ENCODE measurements around the gene PAOX.
A peak's percentile ranks its signal among the peaks of the same experiment; 100 is the strongest.

Gene PAOX

DNA sequence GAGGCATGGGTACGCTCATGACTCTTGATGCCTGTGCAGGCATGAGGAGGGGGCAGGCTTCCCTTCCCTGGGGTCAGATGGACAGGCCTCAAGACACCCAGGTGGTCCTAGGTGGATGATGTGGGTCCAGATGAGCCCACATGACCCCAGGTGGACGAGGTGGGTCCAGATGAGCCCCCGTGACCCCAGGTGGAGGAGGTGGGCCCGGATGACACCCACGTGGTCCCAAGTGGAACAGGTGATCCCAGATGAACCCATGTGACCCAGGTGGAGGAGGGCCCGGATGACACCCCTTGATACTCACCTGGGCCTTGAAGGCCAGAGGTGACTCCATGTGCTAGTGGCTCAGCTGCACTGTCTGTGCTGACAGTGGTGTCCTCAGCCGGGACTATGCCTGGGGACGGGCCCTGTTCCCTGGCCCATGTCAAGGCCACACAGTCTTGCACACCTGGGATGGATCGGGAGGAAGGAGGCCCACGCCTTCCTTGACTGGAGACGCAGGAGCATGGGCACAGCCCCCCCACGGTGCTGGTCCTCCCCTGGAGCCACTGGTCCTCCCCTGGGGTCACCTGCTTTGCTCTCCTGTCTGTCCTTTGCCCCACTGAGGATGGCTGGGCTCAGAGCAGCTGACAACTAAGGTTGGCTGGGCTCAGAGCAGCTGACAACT is 28.6 kb upstream of the PAOX start:
- DNase-seq, result no peak

DNA sequence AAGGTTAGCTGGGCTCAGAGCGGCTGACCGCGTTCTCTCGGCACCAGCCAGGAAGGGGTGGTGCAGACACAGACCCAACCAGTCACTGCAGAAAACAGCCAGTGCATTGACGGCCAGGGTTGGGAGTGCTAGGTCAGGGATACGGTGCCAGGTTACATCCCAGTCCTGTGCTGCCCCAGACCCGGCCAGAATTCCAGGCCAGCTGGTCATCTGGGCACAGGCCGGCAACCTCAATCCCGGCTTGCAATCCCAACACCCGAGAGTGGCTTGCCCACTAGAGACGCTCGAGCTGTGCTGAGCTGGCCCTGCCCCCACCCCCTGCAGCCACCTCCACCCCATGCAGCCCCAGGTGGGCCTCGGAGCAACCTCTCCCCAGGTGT is 28.1 kb upstream of the PAOX start:
- DNase-seq, result no peak

DNA sequence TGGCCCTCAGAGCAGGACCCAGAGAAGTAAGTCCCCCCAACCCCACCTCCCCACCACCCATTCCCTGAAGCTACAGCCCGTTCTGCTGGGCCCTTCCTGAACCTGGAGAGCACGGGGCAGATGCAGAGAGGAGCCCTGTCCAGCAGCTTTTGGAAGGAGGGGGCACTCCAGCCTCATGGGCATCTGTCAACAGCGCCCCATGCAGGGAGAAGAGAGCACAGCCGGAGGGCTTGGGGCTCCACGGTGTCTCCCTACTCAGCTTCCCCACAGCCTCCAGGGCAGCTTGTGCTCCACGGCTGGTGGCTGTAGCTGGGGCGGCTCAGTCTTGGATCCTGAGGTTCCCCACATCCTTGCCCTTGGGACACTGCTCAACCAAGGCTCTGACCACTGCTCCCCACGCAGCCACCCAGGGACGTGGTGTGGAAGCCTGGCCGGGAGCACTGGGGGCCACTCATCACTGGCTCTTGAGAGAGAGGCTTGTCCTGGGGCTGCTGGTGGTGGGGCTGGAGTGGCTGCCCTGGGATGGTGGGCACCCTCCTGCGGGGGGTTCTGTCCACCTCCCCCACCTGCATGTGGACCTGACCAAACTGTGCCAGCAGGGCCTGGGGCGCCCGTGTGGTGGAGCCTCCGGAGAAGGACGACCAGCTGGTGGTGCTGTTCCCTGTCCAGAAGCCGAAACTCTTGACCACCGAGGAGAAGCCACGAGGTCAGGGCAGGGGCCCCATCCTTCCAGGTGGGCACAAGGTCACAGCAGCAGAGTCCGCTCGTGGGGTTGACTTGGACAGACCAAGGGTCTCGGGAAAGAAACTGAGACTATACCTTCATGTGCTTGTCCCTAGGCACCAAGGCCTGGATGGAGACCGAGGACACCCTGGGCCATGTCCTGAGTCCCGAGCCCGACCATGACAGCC is 27.4 kb upstream of the PAOX start:
- no peak for DNase-seq

DNA sequence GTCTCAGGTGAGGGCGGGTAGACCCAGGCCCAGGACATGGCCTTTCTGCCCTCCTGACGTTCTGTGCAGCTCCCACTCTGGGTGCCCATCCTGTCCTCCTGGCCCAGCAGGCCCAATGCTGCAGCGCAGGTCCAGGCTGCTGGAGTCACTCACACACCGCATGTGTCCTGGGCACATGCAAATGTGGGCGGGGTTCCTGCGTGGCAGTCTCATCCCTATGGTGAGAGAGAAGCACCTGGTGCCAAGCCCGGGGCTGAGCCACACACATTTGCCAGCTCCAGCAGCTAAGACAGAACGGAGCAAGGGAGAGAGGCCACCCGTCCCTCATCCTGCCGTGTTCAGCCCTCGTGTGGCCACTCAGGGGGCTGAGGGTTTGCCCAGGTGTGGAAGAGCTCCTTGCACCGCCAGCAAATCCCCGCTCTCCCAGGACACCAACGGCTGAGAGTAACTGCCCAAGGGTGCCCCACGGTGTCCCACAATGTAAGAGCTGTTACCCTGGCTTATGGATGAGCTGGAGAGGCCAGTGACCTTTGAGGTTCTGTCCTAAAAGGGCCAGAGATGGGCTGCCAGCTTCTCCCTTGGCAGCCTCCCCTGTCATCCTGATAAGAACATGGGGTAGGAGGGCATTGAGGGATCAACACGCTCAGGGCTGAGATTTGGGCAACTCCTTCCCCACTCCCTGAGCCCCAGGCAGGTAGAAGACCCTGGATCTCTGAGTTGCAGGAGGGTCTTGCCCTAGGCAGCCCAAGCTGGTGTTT is 25.7 kb upstream of the PAOX start:
- no peak for DNase-seq

DNA sequence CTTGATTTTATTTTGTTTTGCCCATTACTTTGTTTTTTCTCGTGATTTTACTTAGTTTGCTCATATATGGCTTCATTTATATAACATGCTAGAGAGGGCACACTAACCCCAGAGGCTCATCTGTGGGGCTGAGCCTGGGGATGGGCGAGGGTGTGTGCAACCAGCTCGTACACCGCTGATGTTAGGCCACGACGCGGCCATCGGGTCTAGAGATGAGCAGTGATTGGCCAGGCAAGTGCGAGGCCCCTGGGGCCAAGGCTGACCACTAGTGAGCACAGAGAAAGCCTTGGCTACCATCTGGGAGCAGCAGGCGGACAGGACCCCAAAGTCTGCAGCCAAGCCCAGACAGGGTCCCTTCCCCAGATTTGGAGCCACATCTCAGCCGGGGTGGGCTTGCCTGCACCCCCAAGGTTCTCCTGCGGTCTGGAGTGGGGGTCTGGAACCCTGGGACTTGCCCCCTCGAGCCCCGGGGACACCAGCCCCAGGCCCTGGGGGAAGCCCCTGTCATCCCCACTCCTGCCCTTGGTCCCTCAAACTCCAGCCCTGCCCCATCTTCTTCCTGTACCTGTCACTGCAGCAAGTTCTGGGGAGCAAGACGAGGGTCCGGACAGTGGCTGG is 25.0 kb upstream of the PAOX start:
- no peak for DNase-seq

DNA sequence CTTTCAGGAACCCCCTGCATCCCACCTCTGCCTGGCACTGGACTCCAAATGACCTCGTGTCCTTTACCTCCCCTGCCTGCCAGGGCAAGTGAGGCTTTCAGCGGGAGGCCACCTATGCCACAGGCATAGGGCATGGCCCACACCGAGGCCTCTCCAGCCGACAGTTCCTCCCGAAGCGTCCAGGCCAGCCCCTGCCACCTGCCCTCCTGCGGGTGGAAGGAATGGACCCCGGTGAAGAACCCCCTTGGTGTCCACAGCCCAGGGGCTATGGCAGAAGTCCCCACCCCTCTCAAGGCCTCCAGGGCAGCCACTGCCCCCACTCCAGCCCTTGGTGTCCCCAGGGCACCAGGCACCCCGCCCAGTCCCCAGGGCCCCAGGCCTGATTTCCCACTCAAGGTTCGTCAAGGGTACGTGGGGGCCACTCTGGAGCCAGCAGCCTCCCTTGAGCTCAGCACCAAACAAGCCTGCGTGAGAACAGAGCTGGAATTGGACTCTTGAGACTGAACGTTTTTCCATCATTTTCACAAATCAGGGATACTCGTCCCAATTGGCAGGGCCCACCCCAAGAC is 24.3 kb upstream of the PAOX start:
- no peak for DNase-seq

DNA sequence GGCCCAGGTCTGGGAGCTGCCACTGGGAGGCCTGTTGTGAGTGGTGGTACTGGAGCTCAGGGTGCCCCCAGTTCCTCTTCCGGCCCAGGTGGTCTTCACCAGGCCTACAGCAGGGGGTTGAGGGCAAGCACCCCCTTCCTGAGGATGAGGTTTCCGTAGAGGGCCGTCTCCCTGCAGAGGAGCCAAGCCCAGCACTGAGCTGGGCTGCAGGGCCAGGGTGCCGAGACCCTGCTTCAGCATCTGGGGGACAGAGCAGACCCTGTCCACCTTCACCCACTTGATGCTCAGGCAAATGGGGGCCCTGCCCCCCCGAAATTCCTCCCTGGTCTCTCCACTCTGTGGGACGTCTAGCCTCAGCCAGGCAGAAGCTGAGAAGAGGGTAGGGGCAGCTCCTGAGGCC is 23.8 kb upstream of the PAOX start:
- DNase-seq, result no peak

DNA sequence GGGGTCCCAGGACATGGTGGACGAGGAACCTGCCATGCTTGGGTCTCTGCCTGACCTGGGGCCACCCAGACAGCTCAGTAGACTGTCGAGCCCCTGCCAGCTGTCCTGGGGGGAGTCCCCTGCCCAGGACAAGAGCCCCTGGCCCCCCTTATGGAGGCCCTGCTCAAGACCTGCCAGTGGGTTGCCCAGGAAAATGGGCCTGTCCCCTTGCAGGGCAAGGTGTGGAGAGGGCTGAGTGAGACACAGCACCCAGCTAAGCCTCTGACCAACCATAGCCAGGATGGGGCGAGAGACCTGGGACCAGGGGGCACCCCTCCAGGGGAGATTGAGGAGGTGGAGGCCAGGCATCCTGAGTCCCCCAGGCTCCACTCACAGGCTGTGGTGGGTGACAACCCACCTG is 23.1 kb upstream of the PAOX start:
- no peak for DNase-seq

DNA sequence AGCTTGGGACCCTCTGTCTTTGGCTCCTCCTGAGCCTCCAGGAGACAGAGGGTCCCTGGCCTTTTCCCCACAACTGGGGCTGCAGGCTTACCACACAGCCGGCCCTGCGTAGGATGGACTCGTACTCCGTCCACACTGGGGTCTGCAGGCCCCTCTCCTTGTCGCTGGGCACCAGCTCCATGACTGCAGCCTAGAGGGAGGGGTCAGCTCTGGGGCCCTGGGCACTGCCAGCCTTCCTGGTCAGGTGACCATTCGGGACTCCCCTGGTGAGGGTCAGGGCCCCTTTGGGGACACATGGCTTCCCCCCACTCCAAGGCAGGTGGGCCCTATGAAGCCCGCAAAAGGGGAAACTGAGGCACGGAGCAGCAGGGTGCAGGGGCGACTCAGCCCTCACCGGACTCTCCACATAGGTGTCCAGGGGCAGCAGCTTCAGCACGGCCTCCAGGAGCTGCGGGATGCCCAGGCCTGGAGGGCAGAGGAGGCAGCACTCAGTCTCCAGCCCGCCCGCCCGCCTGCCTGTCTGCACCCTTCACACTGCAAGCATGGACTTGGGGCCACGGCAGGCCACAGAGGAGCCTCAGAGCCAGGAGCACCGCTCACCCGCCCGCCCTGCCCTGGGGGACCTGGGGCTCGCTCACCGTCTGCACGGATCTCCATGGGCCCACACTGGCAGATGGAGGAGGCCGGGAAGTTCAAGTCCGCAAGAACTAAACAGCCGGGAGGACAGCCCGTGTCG is 22.3 kb upstream of the PAOX start:
- no peak for DNase-seq

DNA sequence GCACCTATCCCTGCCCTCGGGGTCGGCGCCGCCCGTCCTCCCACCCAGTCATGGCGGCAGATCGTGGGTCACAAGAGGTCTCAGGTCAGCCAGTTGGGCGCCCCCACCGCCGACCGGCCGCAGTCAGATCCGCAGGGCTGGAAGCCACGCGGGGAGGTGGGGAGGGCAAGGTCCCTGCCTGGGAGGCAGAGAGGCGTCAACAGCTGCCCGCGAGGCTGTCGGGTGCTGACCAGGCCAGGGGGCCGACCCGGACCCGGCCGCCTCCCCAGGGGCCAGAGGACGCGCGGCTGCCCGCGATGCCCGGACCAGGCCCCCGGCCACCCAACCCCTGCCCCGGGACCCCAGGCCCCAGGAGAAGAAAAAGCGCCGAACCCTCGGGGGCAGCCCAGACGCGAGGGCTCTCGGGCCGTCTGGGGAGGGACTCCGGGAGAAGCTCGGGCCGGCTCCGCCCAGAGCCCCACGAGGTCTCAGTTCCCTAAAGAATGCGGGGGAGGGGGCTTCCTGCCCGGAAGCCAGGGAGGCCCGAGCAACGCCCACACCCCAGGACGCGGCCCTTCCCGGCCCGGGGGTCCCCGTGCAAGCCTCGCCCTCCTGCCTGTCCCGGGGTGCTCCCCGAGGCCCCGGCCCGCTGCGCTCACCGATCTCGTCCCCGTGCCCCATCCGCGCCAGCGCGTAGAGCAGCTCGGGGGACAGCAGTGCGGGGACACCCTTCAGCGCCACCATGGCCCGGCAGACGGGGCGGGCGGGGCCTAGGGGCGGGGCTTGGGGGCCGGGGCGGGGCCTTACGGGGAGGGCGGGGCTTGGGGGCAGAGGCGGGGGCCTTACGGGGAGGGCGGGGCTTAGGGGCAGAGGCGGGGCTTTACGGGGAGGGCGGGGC is 21.5 kb upstream of the PAOX start, which contains the start of gene FUOM:
FUOM (minus strand) TSS at position 735 of the 877 bp plus-strand sequence; CDS start at position 723, 12 bp downstream.
- peak; percentile 61 for DNase-seq

DNA sequence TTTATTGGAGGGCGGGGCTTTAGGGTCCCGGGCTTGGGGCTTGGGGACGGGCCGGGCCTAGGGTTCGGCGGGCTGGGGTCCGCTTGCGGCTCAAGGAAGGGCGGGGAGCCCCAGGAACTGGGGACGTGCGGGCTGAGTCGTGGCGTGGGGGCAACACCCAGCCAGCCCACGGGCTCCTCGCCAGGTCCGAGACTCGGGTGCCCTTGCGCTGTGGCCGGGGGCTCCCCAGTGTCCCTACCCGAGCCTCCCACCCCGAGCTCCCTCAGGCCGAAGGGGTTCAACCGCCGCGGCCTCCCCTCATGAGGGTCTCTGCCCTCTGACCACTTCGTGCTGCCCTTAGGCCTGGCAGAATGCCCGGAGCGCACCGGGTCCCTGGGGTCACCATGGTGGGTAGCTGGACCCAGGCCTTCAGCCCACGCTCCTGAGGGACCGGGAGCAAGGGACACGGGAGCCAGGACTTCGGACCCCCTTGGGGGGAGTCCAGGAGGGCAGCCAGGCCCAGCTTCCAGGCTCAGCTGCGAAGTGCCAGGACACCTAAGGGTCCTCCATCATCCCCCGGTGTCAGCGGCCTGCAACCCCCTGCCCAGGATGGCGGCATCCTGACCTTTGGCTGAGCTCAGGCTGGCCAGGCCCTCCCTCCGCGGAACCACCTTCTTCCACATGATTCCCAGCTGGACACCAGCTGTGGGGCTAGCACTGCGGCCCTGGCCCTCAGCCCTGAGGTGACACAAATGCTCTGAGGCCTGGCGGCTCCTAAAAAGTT is 20.7 kb upstream of the PAOX start:
- DNase-seq, result no peak

DNA sequence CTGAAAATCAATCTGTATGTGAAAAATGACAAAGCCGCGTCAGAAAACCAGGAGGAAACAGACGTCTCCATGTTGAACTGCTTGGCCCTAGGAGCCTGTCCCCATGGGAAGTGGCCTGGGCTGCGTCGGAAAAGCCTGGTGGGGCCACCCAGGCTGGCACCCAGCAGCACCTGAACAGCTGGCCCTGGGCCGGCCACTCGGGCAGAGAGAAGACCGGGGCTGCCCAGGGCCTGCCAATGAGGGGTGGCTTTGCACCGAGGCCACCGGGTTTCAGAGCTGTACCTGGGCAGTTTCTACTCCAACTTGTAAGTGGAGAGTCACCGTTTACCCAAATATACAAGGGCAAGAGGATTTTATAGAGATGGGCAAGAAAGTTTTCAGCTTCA is 20.1 kb upstream of the PAOX start:
- DNase-seq, result no peak

DNA sequence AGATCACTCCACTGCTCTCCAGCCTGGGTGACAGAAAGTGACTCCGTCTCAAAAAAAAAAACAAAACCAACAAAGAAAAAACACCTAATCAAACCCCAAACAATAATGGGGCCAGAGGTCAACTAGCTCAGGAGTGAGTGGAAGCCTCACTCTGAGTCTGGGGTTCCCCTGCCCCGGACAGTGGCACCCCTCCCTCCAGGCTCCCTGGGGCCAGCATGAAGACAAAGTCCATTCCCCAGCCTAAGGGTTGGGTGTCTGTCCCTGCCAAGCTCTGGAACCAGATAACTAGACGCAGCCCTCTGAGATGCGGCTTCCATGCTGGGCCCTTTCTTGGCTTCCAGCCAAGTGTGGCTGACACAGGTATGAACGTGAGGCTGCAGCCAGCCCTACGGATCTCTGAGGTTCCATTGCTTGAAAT is 19.5 kb upstream of the PAOX start:
- DNase-seq, result no peak

DNA sequence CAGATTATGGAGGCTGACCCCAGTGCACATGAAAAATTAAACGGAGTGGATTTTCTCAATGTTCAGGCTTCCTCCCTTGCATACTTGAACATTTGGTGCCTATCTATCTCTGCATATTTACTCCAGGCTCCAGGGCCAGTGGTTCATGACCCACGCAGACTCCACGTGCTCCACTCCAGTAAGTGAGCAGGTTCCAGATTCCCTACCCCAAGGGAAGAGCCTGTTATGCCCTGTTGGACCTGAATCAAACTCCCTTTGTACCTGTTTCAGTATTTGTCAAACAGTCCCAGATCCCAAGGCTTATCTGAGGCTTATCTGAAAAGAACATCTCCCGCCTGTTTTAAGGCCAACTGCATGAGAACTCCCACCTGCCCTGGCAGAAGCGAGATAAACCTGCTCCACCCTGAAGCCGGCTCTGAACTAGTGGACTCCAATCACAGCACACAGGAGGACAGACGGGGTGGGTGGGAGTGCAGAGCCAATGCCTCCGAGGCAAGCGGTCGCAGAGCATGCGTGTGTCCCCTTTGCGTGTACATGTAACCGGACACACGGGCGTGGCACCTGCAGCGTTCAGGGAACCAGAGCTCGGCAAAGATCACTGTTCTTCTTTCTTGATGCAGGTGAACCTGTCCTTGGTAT is 19.0 kb upstream of the PAOX start:
- DNase-seq, result no peak

DNA sequence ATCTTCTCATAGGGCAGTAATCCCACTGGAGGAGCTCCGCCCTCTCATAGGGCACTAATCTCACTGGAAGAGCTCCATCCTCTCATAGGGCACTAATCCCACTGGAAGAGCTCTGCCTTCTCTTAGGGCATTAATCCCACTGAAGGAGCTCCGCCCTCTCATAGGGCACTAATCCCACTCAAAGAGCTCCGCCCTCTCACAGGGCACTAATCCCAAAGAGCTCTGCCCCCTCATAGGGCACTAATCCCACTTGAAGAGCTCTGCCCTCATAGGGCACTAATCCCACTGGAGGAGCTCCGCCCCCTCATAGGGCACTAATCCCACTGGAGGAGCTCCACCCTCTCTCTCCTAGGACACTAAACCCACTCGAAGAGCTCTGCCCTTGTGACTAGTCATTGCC is 17.8 kb upstream of the PAOX start:
- no peak for DNase-seq

DNA sequence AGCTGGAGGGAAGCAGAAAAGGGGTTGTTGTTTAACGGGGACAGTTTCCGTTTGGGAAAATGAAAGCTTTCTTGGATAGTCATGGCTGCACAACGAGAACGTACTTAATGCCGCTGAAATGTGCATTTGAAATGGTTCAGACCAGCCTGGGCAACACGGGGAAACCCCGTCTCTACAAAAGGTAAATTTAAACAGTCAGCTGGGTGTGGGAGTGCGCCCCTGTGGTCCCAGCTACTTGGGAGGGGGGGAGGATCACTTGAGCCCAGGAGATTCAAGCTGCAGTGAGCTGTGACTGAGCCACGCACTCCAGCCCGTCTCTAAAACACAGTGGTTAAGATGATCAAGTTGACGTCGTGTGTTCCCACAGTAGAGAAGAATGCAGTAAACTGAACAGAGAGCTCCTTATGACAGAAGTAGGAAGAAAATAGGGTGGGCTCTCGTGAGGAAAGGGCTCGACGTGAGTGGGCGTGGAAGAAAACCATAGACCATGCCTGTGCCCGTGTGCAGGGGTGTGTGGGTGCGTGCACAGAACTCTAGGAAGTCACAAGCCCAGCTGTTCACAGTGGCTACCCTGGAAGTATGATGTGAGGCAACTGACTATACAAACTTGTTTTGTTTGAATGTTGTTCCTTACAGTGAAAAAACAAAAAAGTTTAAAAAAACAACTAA is 17.2 kb upstream of the PAOX start:
- no peak for DNase-seq

DNA sequence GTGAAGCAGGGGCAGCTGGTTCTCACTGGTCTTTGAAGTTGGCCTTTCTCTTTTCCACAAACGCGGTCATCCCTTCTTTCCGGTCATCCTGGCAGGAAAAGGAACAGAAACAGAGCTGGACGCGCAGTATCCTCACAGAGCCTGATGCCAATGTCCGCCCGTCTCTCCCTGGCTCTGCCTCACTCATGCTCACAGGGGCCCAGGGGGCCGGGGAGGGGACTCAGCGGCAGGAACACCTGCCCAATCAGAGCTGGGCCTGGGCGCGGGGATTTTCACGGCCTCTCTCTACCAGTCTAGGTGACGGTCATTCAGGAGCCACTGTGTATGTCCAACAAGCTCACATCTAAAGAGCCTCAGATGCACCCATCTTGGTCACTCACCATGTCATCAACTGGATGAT is 16.2 kb upstream of the PAOX start:
- DNase-seq, result no peak

DNA sequence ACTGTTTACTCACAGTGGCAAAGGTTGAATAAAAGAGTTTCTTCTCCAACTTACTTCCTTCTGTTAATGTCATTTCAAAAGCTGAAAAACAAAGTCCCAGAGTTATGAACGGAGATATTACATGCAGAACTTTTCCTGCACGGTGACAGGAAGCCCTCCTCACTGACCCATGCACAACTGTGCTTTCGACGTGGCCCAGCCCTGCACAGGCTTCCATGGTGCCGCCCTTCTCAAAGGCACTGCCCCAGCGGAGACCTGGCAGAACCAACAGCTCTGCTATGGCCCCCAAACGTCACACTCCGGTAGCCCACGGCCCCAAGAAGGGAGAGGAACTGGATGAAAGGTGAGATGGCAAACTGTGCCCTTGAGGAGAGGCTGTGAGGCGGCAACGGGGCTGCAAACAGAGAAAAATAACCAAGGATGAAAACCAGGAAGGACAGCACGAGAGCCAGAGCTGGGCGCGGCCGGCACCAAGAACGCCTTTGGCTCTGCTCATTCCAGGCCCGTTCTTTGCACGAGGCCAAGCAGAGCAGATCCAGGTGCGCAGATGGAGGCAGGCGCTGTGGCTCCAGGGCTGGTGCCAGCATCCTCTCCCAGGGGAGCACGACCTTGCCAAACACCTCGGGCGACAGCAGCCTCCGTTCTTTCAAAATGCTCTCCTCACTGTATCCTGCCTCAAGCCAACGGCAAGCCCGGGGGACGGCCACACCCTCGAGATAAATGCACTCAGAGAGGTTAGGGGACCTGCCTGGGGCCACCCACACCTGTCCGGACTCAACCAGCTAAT is 14.2 kb upstream of the PAOX start:
- no peak for DNase-seq

Data from activated CD4-positive, alpha-beta T cell treated with anti-CD3 and anti-CD28 coated beads, Interleukin-2, amount 50 U/mL, for 16 hours (primary cell).